ENCODE data around the gene NR2F6.
"Not testable (repeated sequence)": the region's sequence is repeated elsewhere in the genome, so short reads cannot be mapped to it uniquely, and the experiment has no call there.

The NR2F6 gene

GRCh38 chr19:17211547-17212446 lies 33.9 kb downstream of the NR2F6 start:
- DNase-seq (ENCODE audit: low read depth in 2 of 2) = no peak

- DNase-seq (ENCODE audit: low read depth in 2 of 2) = no peak
These were observed 35.4 kb downstream of the NR2F6 start for GRCh38 chr19:17210296-17210695.

- no peak for DNase-seq (ENCODE audit: low read depth in 2 of 2)
These were observed 36.3 kb downstream of the NR2F6 start for GRCh38 chr19:17209126-17210036.

- no peak for DNase-seq (ENCODE audit: low read depth in 2 of 2)
These were observed 38.8 kb downstream of the NR2F6 start for GRCh38 chr19:17206736-17207581.

- DNase-seq (ENCODE audit: low read depth in 2 of 2) = peak in 1 of 2 donors; percentile 40
These were observed 40.2 kb downstream of the NR2F6 start for GRCh38 chr19:17205237-17206140.

- DNase-seq (ENCODE audit: low read depth in 2 of 2) = no peak
These were observed 43.0 kb downstream of the NR2F6 start for GRCh38 chr19:17202713-17203112.

- no peak for DNase-seq (ENCODE audit: low read depth in 2 of 2)
These were observed 43.5 kb downstream of the NR2F6 start for GRCh38 chr19:17202249-17202648.

GRCh38 chr19:17200408-17201079 lies 45.2 kb downstream of the NR2F6 start:
- no peak for DNase-seq (ENCODE audit: low read depth in 2 of 2)

GRCh38 chr19:17197666-17198065 lies 48.1 kb downstream of the NR2F6 start:
- DNase-seq (ENCODE audit: low read depth in 2 of 2) = no peak

GRCh38 chr19:17196610-17197009 lies 49.1 kb downstream of the NR2F6 start:
- DNase-seq (ENCODE audit: low read depth in 2 of 2) = no peak

GRCh38 chr19:17195106-17195505 lies 50.6 kb downstream of the NR2F6 start:
- DNase-seq (ENCODE audit: low read depth in 2 of 2) = no peak

- DNase-seq (ENCODE audit: low read depth in 2 of 2) = no peak
These were observed 51.1 kb downstream of the NR2F6 start for GRCh38 chr19:17194608-17195007.

- no peak for DNase-seq (ENCODE audit: low read depth in 2 of 2)
These were observed 53.0 kb downstream of the NR2F6 start for GRCh38 chr19:17192751-17193150.

- DNase-seq (ENCODE audit: low read depth in 2 of 2) = not testable (repeated sequence)
These were observed 54.0 kb downstream of the NR2F6 start for GRCh38 chr19:17191736-17192135.

GRCh38 chr19:17185590-17185989 lies 60.1 kb downstream of the NR2F6 start:
- no peak for DNase-seq (ENCODE audit: low read depth in 2 of 2)

- DNase-seq (ENCODE audit: low read depth in 2 of 2) = peak; percentile 32 to 36
These were observed 61.3 kb downstream of the NR2F6 start for GRCh38 chr19:17184371-17184841.

GRCh38 chr19:17183858-17184321 lies 61.8 kb downstream of the NR2F6 start:
- DNase-seq (ENCODE audit: low read depth in 2 of 2) = no peak

GRCh38 chr19:17183271-17183761 lies 62.4 kb downstream of the NR2F6 start:
- no peak for DNase-seq (ENCODE audit: low read depth in 2 of 2)

Measured in stimulated activated CD8-positive, alpha-beta memory T cell treated with anti-CD3 and anti-CD28 coated beads, Interleukin-7, amount 100 ng/mL, for 1 hour (primary cell).